GM19467 (cell line): ENCODE results near the gene HOXB2.

Experiments used
- ATAC-seq: cut with Tn5 transposase; IDR thresholded peaks from one replicate; pipeline ENCODE4 v1.9.1; 2021; ENCODE audit warnings: mild to moderate bottlenecking, moderate library complexity; ENCODE audit not compliant: unreplicated experiment

The HOXB2 gene

DNA sequence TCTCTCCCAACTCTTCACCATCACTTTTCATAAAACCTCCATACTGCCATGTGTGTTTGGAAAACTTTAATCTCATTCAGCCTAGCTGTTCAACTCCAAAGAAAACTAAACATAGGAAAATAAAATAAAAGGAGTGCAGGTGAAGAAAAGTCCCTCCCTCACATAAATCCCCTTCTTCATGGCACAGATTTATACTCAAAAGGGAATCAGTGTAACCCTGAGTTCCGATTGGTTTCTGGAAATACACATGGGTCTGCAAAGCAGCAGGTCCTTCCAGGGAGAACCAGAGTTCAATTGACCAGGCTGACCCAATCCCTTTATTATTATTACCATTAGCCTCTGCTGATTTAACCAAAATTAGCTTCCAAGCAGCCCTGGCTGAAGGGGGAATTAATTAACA lies 8.9 kb upstream of the HOXB2 start:
- ATAC-seq = no peak

DNA sequence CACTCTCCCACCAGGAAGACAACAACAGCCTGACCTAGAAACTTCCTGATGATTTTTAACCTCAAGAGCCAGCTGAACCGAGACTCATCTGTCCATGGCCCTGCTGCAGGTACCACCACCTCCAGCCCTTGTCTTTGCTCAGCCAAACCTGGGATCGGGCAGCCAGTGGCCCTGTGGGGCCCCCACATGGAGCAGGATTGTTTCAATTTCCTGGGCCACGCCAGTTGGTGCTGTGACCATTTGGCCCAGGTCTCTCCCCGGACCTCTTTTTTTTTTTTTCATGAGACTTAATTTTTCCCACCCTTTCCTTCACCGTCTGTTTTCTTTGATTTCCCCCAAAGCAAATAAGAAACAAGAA lies 8.3 kb upstream of the HOXB2 start:
- no peak for ATAC-seq

DNA sequence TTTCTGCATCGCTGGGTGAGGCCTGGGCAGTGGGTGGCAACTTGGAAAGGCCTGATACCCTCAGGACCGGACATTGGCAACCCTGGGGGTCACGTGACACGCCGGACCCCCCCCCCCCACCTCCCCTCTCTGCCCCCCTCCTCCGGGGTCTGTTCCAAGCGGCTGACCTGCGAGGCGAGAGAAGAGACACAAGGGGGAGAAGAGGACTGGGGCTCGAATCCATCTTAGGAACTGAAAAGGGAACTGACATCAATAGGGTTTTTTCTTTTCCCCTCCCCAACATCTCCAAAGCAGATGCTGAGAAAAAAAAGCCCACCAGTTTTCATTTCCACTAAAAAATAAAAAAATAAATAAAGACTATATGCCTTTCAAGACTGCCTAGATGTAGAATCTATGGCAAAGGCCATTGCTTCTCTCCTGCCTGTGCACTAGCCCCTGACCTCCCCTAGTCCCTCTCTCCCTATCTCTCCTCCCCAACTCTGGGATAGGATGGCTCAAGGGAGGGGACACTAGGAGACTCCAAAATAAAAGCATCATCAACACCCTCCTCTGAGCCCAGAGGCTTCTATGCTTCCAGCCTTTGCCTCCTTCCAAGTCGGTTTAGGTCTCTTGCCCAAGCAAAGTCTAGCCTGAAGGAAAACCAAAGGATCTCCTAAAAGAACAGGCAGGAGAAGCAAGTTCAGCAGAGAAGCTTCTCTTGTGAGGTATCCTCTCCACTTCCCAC lies 7.7 kb upstream of the HOXB2 start:
- ATAC-seq = no peak

DNA sequence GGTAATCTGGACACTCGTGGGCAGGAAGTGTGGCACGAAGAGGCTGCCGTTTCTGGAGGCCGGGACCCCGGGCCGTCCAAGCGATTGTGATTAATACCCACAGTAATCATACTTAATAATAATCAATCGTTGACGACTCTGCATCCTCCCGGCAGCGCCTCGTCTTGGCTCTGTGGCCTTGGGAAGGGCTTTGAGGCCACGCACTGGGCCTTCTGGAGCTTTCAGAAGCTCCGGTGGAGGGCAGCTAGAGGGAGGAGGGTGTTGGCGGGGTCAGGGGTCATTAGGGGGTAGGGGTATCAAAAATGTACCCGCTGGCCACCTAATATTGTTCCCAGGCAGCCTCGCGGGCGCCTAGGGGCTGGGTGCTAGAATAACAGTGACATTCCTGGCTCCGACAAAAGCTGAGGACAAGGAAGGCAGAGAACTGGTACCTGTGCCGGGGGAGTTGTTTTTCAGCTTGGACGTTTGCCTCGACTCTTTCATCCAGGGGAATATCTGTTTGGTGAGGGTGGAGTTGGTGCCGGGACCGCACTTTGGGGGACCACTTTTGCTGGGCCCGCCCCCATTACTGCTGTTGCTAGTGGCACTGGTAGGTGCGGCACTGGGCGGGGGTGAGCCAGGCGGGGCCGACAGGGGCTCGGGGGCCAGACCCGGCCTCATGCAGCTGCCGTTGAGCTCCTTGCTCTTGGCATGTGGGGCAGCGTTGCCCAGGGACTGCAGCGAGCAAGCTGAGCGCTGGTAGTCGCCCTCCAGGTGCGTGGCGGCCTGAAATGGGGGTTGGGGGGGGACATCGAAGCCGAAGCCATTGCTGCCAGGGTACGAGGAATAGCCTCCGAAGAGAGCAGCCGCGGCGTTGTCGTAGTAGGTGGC lies 6.9 kb upstream of the HOXB2 start:
- ATAC-seq = no peak

DNA sequence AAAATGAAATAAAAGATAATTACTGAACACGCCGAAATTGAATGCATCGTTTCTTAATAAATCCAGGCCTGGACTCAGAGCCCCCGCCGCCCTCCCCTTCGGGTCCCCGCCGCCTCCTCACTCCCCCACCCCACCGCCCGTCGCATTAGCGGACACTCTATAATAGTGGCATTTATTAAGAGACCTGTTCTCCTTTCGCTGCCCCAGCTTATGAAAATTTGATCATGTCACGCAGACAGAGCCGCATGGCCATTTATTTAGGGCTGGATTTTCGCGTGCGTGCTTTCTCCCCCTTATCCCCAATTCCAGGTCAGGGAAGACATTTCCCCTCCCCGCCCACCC lies 6.3 kb upstream of the HOXB2 start:
- ATAC-seq = no peak

DNA sequence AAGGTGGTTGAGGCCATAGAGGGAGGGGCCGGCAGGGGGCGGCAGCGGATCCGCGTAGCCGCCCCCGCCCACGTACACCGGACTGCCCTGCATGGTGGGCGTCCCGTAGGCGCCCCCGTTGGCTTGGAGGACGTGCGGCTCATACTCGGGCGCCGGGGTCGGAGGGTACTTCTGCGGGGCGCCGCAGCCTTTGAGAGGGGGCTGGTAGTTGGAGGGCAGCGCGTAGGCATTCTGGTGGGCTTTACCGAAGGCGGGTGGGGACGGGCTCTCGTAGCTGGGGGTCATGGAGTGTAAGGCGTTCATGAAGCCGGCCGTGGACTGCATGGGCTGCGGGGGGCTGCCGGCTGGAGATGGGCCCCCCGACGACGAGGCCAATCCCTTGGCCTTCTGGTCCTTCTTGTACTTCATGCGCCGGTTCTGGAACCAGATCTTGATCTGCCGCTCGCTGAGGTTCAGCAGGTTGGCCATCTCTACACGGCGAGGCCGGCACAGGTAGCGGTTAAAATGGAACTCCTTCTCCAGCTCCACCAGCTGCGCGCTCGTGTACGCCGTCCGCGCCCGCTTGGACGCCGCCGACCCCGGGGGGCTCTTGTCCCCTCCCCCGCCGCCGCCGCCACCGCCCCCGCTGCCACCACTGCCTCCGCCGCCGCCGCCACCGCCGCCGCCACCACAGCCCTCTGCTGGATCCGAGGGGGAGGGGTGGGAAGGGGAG lies 5.7 kb upstream of the HOXB2 start:
- no peak for ATAC-seq

DNA sequence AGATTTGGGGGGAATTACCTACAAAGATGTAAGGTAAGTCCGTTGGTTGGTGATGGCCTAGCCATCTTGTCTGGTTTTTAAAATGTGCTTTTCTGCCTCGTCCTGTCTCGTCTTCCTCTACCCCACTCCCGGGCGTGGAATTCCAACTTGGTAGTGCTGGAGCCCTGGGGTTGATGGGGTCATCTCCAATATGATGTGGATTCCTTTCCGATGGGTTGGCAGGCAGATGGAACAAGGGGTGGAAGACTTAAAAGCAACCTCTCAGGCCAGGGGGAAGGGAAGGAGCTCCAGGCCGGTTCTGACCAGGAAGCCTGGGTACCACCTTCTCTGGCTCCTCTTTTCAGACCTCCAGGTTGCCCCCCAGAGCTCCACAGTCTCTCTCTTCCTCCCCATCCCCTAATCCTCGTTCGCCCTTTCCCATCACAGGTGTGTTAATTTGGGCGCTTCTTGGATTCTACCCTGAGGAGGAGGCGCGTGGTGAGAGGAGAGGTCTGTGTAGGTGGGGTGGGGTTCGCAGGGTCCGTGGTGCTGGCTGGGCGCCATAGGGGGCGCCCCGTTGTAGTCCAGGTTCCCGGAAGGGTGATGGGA lies 5.1 kb upstream of the HOXB2 start:
- ATAC-seq = no peak

DNA sequence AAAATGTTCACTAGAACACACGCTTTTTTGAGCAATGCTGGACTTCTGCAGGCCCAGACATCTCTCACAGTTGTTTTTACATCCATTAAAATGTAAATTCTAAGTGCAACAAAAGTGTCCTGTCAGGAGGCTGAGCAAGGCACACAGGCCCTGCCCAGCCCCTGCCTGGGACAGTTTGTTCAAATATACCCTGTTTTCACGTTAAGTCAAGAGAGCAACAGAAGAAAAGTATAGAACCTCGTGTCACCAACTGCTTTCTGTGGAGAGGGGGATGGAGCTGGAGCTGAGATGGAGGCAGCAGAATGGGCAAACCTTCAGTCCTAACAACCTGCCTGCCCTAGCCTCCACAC lies 4.3 kb upstream of the HOXB2 start:
- no peak for ATAC-seq

DNA sequence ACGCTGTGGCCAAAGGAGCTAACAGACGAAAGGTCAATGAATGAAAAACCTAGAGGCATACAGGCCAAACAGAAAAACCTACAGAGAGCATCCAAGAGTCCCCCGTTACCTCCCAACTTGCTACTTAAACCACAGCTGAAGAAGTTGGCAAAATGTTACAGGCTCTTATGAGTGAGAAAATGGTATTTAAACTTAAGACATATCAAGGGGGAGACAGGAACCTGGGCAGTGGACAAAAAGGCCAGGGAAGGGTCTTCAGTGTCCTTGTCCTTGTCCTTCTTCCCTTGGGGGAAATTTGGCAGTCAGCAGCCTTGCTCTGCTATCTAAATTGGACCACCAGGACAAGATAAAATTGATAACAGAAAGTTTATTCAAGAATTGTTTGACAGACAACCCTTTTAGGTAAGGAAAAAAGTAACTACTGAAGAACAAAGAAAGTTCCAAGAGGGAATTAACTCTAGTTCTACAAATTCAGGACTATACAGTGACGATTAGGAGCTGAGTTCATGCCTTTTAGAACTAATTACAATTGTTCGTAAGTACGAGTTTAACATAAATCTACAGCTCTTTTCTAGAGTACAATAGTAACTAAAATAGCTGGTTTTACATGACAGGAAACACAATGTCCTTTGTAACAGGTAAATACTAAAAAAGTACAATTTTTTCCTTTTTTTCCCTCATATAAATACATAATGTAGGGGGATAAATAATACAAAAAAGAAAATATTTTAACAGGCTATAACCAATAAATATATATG lies 3.8 kb upstream of the HOXB2 start:
- no peak for ATAC-seq

DNA sequence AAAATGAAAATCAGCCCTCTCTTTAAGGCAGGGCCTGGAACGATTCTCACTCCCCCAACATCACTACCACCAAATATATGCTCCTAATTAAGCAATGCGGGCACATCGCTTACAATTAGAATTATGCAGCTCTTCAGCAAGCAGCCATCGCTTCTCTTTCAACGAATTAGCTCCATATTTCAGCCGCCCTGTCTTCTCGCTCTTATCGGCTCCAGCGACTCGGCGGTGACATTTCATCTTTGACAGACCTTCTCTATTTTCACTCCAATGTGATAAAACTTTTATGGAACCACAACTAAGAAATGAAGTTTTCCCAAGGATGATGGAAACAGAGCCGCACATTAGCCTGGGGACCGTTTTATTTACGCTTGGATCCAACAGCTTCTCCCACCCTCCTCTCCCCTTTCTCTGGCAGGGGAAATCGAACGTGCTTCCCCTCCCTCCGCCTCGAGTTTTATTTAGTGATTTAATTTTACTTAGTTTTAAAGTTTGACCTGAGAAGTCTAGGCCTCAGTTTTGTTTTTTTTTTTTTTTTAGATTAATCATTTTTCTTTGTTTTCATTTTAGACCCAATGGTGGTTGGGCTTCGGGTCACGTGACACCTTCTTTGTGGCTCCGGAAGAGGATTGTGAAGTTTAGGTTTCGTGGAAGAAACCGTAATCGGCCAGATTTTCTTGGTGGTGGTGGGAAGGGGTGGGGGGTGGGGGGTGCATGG lies 3.1 kb upstream of the HOXB2 start:
- ATAC-seq = no peak

DNA sequence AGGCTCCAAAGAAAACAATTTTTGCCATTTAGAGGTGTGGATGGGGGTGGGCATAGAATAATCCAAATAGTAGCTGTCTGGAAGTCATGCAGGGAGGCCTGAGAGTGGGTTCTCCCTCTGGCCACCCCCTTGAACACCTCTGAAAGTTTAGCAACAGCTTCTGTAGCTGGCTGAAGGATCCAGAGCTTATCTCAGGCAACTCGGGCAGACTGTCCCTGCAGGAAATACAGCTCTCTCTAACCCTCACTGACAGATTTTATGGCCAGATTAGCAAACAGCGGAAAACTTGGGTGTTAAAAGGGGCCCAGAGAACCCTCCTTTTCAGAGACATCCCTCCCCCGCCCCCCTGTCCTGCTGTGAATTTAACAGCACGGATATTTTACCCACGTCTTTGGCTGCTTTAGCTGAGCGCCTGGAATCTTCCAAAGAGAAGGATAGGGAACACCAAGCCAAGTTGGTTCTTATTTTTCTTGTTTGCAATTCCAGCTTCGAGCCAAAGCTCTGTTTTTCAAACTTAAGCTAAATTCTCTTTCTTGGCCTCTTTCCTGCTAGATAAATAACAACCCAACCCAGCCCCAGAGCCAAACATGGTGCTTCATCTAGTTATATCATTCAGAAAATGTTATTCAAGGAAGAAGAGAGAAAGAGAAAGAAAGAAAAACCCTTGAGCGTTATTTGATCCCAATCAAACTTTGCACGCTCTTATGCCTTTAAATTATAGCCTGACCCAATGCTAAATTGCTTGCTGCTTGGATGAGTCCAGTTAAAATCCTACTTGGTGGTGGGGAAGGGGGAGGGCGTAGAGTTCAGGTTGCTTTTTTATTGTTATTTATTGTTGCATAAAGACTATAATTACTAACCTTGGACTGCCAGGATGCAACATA lies 2.3 kb upstream of the HOXB2 start:
- no peak for ATAC-seq

DNA sequence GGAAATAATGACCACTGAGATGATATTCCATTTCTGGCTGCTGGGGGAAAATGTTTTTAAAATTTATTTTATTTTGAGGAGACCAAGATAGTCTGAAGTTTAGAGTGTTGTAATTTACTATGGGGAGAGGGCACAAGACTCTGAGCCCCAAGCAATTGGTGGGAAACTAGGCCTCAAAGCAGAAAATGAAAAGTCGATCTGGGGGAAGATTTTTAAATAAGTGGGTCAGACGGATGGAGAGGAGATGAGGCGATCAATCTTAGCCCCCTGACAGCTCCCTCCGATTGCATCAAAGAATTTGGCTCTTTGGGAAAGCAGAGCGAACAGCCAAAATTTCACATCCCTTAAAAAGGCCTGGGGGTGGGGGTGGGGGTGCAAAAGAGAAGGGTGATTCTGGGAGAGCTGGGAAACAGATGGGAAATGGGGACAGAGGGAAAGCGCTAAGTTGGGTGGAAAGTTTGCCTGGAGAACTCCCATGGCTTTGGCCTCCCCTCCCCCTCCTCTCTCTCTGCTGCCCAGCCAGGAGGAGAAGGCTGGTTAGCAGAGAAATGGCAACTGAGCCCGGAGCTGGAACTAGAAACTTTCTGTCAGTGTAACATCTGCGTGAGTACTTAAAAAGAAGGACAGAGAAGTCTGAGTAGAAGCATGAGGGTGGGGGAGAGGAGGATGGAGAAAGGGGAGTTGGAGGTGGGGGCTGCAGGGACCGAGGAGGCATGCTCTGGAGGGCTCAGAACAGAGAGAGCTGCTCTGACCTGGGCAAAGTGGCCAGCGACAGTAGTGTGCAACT lies 1.4 kb upstream of the HOXB2 start:
- ATAC-seq = no peak

DNA sequence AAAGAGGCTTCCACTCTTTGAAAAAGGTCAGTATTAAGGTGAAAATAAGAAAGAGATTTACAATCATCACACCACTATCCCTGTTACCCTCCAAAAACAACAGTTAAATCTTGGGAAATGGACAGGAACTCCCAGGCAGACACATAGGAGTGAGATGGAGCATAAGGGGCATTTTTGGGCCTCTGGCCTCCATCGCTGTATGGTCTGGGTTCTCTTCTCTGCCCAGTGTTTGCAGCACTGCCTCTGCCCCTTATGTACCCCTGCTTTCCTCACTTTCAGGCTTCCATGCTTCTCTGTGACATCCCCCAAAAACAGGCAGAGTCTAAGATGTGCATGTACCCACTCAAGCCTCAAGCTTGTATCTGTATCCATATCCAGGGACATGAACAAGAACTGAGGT lies 630 bp upstream of the HOXB2 start:
- ATAC-seq = no peak

DNA sequence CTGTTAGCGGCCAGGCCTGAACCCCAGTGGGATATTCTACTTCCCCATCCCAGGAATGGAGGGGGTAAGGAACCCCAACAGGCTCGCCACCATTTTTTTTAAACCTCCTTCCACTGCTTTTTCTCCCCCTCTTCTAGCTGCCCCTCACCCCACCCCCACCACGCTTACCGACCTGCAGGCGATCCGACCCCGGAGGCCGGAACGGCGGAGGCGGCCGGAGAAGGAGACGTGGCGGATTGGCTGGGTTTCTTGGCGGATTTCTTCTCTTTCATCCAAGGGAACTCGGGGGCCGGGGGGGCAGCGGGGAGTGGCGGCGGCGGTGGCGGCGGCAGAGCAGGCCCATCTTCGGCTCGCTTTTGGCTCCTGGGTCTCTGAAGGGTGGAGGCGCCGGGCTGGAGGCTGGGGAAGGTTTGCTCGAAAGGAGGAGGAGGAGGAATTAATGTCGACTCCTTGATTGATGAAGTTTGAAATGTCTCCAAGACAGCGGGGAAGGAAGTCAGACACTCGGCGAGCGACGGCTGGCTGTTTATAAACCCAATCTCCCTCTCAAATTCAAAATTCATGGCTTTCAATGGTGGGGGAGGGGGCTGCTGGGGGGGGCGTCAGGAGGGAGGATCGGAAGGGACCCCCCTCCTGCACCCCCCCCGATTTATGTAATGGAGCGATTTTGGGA lies 424 bp downstream of the HOXB2 start:
- ATAC-seq = no peak

DNA sequence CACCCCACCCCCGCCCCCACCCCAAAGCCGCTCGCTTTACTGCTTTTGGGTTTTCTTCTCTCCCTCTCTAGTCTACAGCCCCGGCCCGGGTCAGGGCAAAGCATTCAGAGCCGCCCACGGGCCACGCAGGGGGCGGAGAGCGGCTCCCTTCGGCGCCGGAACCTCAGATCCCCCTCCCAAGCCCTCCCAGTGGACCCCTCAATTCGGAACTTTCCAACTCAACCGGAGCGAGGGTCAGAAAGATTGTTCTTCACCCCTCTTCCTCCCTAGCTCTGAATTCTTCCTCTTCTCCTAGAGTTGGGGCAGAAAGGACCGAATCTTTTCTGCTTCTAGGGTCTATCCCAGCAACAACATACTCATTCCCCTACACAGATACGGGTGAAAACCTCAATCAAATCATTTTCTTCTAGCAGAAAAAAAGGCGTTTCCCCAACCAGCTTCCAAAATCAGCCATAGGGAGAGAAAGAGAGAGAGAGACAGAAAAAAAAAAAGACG lies 1.0 kb downstream of the HOXB2 start:
- no peak for ATAC-seq

DNA sequence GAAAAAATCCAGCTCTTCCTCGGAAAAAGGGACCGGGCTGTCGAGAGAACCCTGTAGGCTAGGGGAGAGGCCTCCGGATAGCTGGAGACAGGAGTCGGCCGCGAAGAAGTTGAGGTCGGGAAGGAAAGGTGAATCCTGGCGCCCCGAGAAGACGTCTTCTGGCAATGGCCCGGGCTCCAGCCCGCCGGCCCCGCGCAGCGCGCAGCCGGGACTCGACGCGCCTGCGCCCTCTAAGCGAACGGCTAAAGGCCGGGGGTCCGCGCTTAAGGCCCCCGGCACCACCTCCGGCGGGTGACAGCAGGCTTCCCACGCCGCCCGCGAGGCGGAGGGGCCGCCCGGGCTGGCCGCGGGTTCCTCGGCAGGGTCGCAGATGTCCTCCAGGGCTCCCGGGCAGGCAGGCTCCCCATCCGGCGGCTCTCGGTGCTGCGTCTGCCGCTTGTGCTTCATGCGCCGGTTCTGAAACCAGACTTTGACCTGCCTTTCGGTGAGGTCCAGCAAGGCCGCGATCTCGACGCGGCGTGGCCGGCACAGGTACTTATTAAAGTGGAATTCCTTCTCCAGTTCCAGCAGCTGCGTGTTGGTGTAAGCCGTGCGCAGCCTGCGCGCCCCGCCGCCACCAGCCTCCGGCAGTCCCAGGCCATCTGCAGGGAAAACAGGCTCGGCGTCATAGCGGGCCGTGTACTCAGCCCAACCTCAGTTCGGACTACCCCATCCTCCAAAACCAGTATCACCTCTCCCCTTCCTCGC lies 1.6 kb downstream of the HOXB2 start:
- peak; percentile 58 for ATAC-seq

DNA sequence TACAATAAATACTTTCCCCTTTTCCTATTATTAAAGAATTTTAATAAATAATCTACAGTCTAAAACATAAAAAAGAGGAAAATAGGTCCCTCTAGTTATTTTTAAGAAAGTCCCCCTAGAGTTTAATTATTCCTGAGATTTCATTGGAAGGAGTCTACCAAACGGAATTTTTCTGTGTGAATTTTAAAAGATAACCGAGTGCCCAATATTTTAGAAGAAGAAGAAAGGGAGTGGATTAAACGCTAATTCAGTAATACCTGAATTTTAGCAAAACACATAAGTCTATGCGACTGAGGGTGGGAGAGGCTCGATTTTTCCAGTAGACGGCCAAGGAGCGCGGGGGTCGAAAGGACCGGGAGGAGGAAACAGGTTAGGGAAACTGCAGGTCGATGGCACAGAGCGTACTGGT lies 2.2 kb downstream of the HOXB2 start:
- ATAC-seq = no peak
